Endothelial cell of umbilical vein (primary cell): ENCODE data around the gene RAMP2.

Source experiments
- CTCF ChIP-seq, 2 donors: IDR thresholded peaks; 1 replicate in 1 of 2; 2 replicates in 1 of 2; pipeline ENCODE4 v1.5.1; 2011; ENCODE audit warnings: low read length in 2 of 2, mild to moderate bottlenecking in 2 of 2, moderate library complexity in 2 of 2, control low read depth in 1 of 2, inconsistent platforms in 1 of 2, low read depth in 1 of 2; ENCODE audit not compliant: insufficient read depth in 1 of 2; ENCODE audit errors: extremely low read depth in 1 of 2
- EZH2 ChIP-seq: IDR thresholded peaks from 2 replicates; pipeline ENCODE4 v1.6.1; 2012; ENCODE audit warnings: borderline replicate concordance, low read depth, mild to moderate bottlenecking, moderate library complexity, low read length, inconsistent platforms; ENCODE audit not compliant: severe bottlenecking
- JUN ChIP-seq: IDR thresholded peaks from 2 replicates; pipeline ENCODE4 v1.6.1; 2011; ENCODE audit warnings: borderline replicate concordance, low read depth; ENCODE audit not compliant: insufficient read length, insufficient read depth
- MAX ChIP-seq: IDR thresholded peaks from 2 replicates; pipeline ENCODE4 v1.6.1; 2011; ENCODE audit not compliant: insufficient read depth, insufficient read length
- POLR2AphosphoS5 ChIP-seq: IDR thresholded peaks from 2 replicates; pipeline ENCODE4 v1.6.1; 2012; ENCODE audit warnings: low read depth, mild to moderate bottlenecking, control low read depth, low read length, moderate library complexity; ENCODE audit not compliant: insufficient read depth

- no peak for TF ChIP-seq CTCF (IDR thresholded peaks at IDR 0.05; ENCODE audit: extremely low read depth in 1 of 2, insufficient read depth in 1 of 2, low read depth in 1 of 2, low read length in 2 of 2)
- TF ChIP-seq POLR2AphosphoS5 = no peak
- TF ChIP-seq JUN = no peak
- no peak for TF ChIP-seq EZH2
- TF ChIP-seq MAX = no peak
These were observed 37.4 kb upstream of the RAMP2 start for GRCh38 chr17:42723636-42724035.
